GM12878 (cell line): Measurements from ENCODE around the gene PSMB5. TPM values are rescaled to one million over a fixed set of nuclear protein-coding genes. Genes with fewer than 3 reads are reported as not detected.

Source experiments
- ATAC-seq: fragments of 200-7000 bp; cut with Tn5 transposase; 3 replicates; pipeline ENCODE4 v1.9.1; 2020; ENCODE audit warnings: mild to moderate bottlenecking, moderate library complexity
- BruUV-seq: library from RNA; stranded (reverse); fragments of 400-500 nt; replicated peaks from 2 replicates; lab custom pipeline; 2021; lab: Mats Ljungman, UMichigan
- CTCF ChIA-PET: fragments of 300-600 bp; sonication (Branson Sonifier 250); formaldehyde crosslinking; extraction: SDS; loops from one replicate; lab custom pipeline; 2021; ENCODE audit warnings: inconsistent platforms; lab: Yijun Ruan, JAX
- POLR2A ChIA-PET: fragments of 350-600 bp; formaldehyde crosslinking; extraction: SDS; loops from one replicate; lab custom pipeline; 2021; ENCODE audit warnings: inconsistent platforms; lab: Charles Lee
- RAD21 ChIA-PET: fragments of 300-600 bp; sonication (Branson Sonifier 250); formaldehyde crosslinking; loops from one replicate; lab custom pipeline; 2023; ENCODE audit warnings: antibody characterized with exemption; ENCODE audit not compliant: unreplicated experiment; lab: Charles Lee
- SMC1A ChIA-PET: fragments of 300-600 bp; sonication (Branson Sonifier 250); formaldehyde crosslinking; loops from one replicate; lab custom pipeline; 2023; ENCODE audit not compliant: unreplicated experiment, uncharacterized antibody; lab: Charles Lee
- DNase-seq: peaks from one replicate; pipeline ENCODE4 v3.0.0-alpha.2; 2011; ENCODE audit warnings: low read depth, low spot score
- FAIRE-seq: peaks from 3 replicates; lab custom pipeline; 2011; peaks lifted over from hg19 to GRCh38; lab: Jason Lieb, UNC
- H2AFZ ChIP-seq: 2 replicates; pipeline ENCODE4 v1.6.0; 2011; ENCODE audit warnings: low read depth, low read length, control low read depth; ENCODE audit not compliant: control insufficient read depth
- H3K27ac ChIP-seq: 2 replicates; pipeline ENCODE4 v1.5.1; 2011; ENCODE audit warnings: control low read depth; ENCODE audit not compliant: control insufficient read depth, insufficient read depth
- H3K27me3 ChIP-seq, 2 experiments: replicated peaks in 1 of 2; 2 replicates each; pipeline versions ENCODE4 v1.6.0 to v1.6.1; 2011; ENCODE audit warnings: low read length in 1 of 2; ENCODE audit not compliant: control insufficient read depth in 2 of 2, insufficient read depth in 2 of 2
- H3K36me3 ChIP-seq, 2 experiments: 2 replicates each; pipeline ENCODE4 v1.5.1; 2011; ENCODE audit warnings: low read length in 1 of 2; ENCODE audit not compliant: control insufficient read depth in 2 of 2, insufficient read depth in 2 of 2
- H3K4me1 ChIP-seq: 2 replicates; pipeline ENCODE4 v1.6.1; 2011; ENCODE audit warnings: mild to moderate bottlenecking, low read length, moderate library complexity, mixed read lengths; ENCODE audit not compliant: control insufficient read depth, insufficient read depth
- H3K4me2 ChIP-seq: 2 replicates; pipeline ENCODE4 v1.6.0; 2011; ENCODE audit warnings: control low read depth; ENCODE audit not compliant: control insufficient read depth, insufficient read depth
- H3K4me3 ChIP-seq: fragments of 200-600 bp; sonication (generic); 2 replicates; pipeline ENCODE4 v1.5.1; 2016
- H3K79me2 ChIP-seq: 2 replicates; pipeline ENCODE4 v1.6.0; 2011; ENCODE audit warnings: low read length; ENCODE audit not compliant: control insufficient read depth, insufficient read depth
- H3K9ac ChIP-seq: 2 replicates; pipeline ENCODE4 v1.8.0; 2011; ENCODE audit warnings: low read length, control low read depth, mixed read lengths; ENCODE audit not compliant: control insufficient read depth, insufficient read depth
- H3K9me3 ChIP-seq: replicated peaks from 3 replicates; pipeline ENCODE4 v1.5.1; 2011; ENCODE audit warnings: mild to moderate bottlenecking, low read length; ENCODE audit not compliant: control insufficient read depth, insufficient read depth
- H4K20me1 ChIP-seq: 2 replicates; pipeline ENCODE4 v1.6.0; 2011; ENCODE audit not compliant: control insufficient read depth, insufficient read depth
- MYC ChIP-seq: IDR thresholded peaks from 2 replicates; pipeline ENCODE4 v1.6.1; 2011; ENCODE audit warnings: mild to moderate bottlenecking, low read length, moderate library complexity, inconsistent platforms; ENCODE audit not compliant: insufficient read depth, insufficient replicate concordance, insufficient read length, severe bottlenecking
- NR2F1 ChIP-seq: fragments of 450-650 bp; conservative IDR thresholded peaks from 2 replicates; pipeline ENCODE4 v1.6.1; 2017; ENCODE audit warnings: mild to moderate bottlenecking
- SP1 ChIP-seq: IDR thresholded peaks from one replicate; pipeline ENCODE4 v1.6.1; 2011; ENCODE audit warnings: low read depth, low read length
- WGBS: methylation state at CpG from one replicate; pipeline ENCODE4 v1.1.6; 2016; ENCODE audit warnings: low lambda C conversion rate; ENCODE audit not compliant: insufficient replicate concordance, insufficient coverage; ENCODE audit errors: missing lambda C conversion rate; 5-methylcytosine and 5-hydroxymethylcytosine counted together
- in situ Hi-C: fragments of 300-500 bp; cut with MboI; formaldehyde crosslinking; loops from 9 replicates; pipeline ENCODE4 v1.14.3; 2018; ENCODE audit warnings: mixed read lengths
- intact Hi-C: fragments of 100-400 bp; cut with micrococcal nuclease; formaldehyde crosslinking; loops from one replicate; pipeline ENCODE4 v1.14.2; 2022; ENCODE audit not compliant: unreplicated experiment
- polyA plus RNA-seq, 11 experiments: library from polyadenylated mRNA; depleted of rRNA in 4 of 11; unstranded in 6 of 11; stranded (reverse) in 5 of 11; fragments of >200 nt; fragmentation: Nextera tagmentation in 4 of 11; fragmentation: Illumina TruSeq in 1 of 11; extraction: Ambion mirVana in 4 of 11; extraction: Trizol in 1 of 11; gene quantifications; 1 replicate in 1 of 11; 2 replicates in 10 of 11; pipeline versions ENCODE4 v1.2.1 to v1.2.3, GENCODE V29; 2011 to 2016; ENCODE audit warnings: inconsistent platforms in 2 of 11, missing spikeins in 2 of 11, low read depth in 1 of 11
- total RNA-seq, 4 experiments: library from RNA; depleted of rRNA in 3 of 4; stranded (reverse); fragments of >200 nt in 3 of 4; fragmentation: Illumina TruSeq in 1 of 4; extraction: Trizol in 1 of 4; gene quantifications; 2 replicates each; pipeline versions ENCODE4 v1.2.1 to v1.2.3, GENCODE V29; 2013 to 2021

Gene PSMB5
- total and polyA plus RNA-seq, 10 of the 15 experiments (the other 5 are each of a cell fraction or from before 2014, with no cell fraction given): 84.5 to 802 (median 144) TPM

GRCh38 chr14:23002592-23002991, 32.1 kb downstream of the PSMB5 start (continued):
- TF ChIP-seq MYC: no peak

GRCh38 chr14:23000860-23001259, 33.8 kb downstream of the PSMB5 start:
- Histone ChIP-seq H2AFZ (no peak overlapping the region), H3K9me3 (no peaks in the 10 kb centered on the region), H3K9ac (no peak overlapping the region), H3K27ac (no peak overlapping the region), H3K79me2 (no peaks in the 10 kb centered on the region), H3K36me3 (no peaks in the 10 kb centered on the region), H3K4me2 (no peak overlapping the region), H4K20me1 (no peaks in the 10 kb centered on the region), H3K27me3 (no peaks in the 10 kb centered on the region), H3K4me1 (peaks cover 4% of the 10 kb centered on the region; the same call in 1 of the 2 replicates), H3K4me3 (no peak overlapping the region)
- RAD21 ChIA-PET: interaction anchor here (0.8 to 1.2 kb wide), 2 partner anchors 10 to 14 kb away, joined by 3 read pairs; no protein-coding TSS in a partner anchor
- DNase-seq (no peak), ATAC-seq (no peak), FAIRE-seq (no peak)
- CTCF ChIA-PET: interaction anchor here (1.0 to 25.0 kb wide), 6 partner anchors 11 to 76 kb away, joined by 3 to 853 read pairs (median 10); partner anchors contain the start of gene CDH24
- in situ Hi-C loops: no loop called here
- no TSS peak for BruUV-seq
- intact Hi-C loops: no loop called here
- WGBS: 100% methylated on average over 2 of the region's 2 CpGs
- POLR2A ChIA-PET: interaction anchor here (0.6 kb wide), 1 partner anchor 416 kb away, joined by 3 read pairs; no protein-coding TSS in a partner anchor
- TF ChIP-seq NR2F1 (peak; percentile 48; the same call in 1 of the 2 replicates), SP1 (no peak)
- SMC1A ChIA-PET: interaction anchor here (1.3 to 2.8 kb wide), 3 partner anchors 10 to 27 kb away, joined by 5 to 10 read pairs (median 6); no protein-coding TSS in a partner anchor
